Liver (tissue), 3 donors: ENCODE results near the gene EXOSC2.

Source experiments
- ATF3 ChIP-seq: IDR thresholded peaks from 2 replicates; pipeline ENCODE4 v1.6.1; 2016; ENCODE audit warnings: antibody characterized with exemption
- RAD21 ChIP-seq, 2 donors: IDR thresholded peaks; 2 replicates each; pipeline ENCODE4 v1.6.1; 2016; ENCODE audit warnings: antibody characterized with exemption in 2 of 2, mild to moderate bottlenecking in 2 of 2
- RXRA ChIP-seq, 2 donors: IDR thresholded peaks; 2 replicates each; pipeline ENCODE4 v1.6.1; 2017 to 2018; ENCODE audit warnings: antibody characterized with exemption in 2 of 2, mild to moderate bottlenecking in 1 of 2
- TF ChIP-seq, protein P1 (sequence below): fragments of 150-350 bp; IDR thresholded peaks from 2 replicates; pipeline ENCODE4 v1.5.1; 2017; ENCODE audit warnings: improper control_type of control experiment, low read depth, low read length; ENCODE audit not compliant: missing input control
- TF ChIP-seq, protein P2 (sequence below): IDR thresholded peaks from 2 replicates; pipeline ENCODE4 v1.6.1; 2016; ENCODE audit warnings: antibody characterized with exemption
- donor health status: healthy.
- donor health status: healthy.

- TF ChIP-seq RXRA (IDR thresholded peaks at IDR 0.05) (no peak), ATF3 (no peak), RAD21 (IDR thresholded peaks at IDR 0.05) (no peak)
- TF ChIP-seq, protein P1, sequence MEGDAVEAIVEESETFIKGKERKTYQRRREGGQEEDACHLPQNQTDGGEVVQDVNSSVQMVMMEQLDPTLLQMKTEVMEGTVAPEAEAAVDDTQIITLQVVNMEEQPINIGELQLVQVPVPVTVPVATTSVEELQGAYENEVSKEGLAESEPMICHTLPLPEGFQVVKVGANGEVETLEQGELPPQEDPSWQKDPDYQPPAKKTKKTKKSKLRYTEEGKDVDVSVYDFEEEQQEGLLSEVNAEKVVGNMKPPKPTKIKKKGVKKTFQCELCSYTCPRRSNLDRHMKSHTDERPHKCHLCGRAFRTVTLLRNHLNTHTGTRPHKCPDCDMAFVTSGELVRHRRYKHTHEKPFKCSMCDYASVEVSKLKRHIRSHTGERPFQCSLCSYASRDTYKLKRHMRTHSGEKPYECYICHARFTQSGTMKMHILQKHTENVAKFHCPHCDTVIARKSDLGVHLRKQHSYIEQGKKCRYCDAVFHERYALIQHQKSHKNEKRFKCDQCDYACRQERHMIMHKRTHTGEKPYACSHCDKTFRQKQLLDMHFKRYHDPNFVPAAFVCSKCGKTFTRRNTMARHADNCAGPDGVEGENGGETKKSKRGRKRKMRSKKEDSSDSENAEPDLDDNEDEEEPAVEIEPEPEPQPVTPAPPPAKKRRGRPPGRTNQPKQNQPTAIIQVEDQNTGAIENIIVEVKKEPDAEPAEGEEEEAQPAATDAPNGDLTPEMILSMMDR, result no peak
- TF ChIP-seq, protein P2, sequence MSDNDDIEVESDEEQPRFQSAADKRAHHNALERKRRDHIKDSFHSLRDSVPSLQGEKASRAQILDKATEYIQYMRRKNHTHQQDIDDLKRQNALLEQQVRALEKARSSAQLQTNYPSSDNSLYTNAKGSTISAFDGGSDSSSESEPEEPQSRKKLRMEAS, result no peak
Observed at GRCh38 chr9:130660326-130660682, 33.3 kb upstream of the EXOSC2 start.
